AG09319 (cell line): ENCODE data around the gene KRTAP4-5.
A peak's percentile ranks its signal among the peaks of the same experiment; 100 is the strongest.
"Not testable (repeated sequence)": the region's sequence is repeated elsewhere in the genome, so short reads cannot be mapped to it uniquely, and the experiment has no call there.

ENCODE experiments used
- DNase-seq: peaks from one replicate; pipeline ENCODE4 v3.0.0-alpha.2; 2010; ENCODE audit warnings: low read depth; ENCODE audit errors: extremely low read depth
- CTCF ChIP-seq: IDR thresholded peaks from 2 replicates; pipeline ENCODE4 v1.5.1; 2011; ENCODE audit warnings: low read depth, mild to moderate bottlenecking, inconsistent platforms, low read length, moderate library complexity

Gene KRTAP4-5

GRCh38 chr17:41116297-41116696 lies 33.3 kb downstream of the KRTAP4-5 start:
- no peak for TF ChIP-seq CTCF
- DNase-seq, result no peak

- no peak for TF ChIP-seq CTCF
- DNase-seq, result no peak
Observed at GRCh38 chr17:41111151-41111885, 38.3 kb downstream of the KRTAP4-5 start.

- not testable (repeated sequence) for DNase-seq
Observed at GRCh38 chr17:41108728-41109386, 40.8 kb downstream of the KRTAP4-5 start.

- TF ChIP-seq CTCF, result no peak
- DNase-seq, result no peak
Observed at GRCh38 chr17:41107941-41108450, 41.6 kb downstream of the KRTAP4-5 start.

GRCh38 chr17:41105347-41105746 lies 44.3 kb downstream of the KRTAP4-5 start, which contains the start of gene KRTAP4-9:
KRTAP4-9 (plus strand) TSS chr17:41105389; CDS start chr17:41105389, 0 bp downstream.
- not testable (repeated sequence) for DNase-seq

GRCh38 chr17:41104386-41105038 lies 45.1 kb downstream of the KRTAP4-5 start:
- not testable (repeated sequence) for DNase-seq

- DNase-seq, result no peak
- TF ChIP-seq CTCF, result no peak
Observed at GRCh38 chr17:41103896-41104295, 45.7 kb downstream of the KRTAP4-5 start.

GRCh38 chr17:41101586-41102259 lies 47.9 kb downstream of the KRTAP4-5 start, which contains the start of gene KRTAP4-16:
KRTAP4-16 (minus strand) TSS chr17:41102209; CDS start chr17:41102209, 0 bp downstream.
- DNase-seq, result no peak
- TF ChIP-seq CTCF, result no peak

- DNase-seq, result peak; percentile 19
Observed at GRCh38 chr17:41099682-41100480, 49.7 kb downstream of the KRTAP4-5 start.
